Endothelial cell of umbilical vein (primary cell): ENCODE results near the gene ANXA6. TPM values are rescaled to one million over a fixed set of nuclear protein-coding genes. Genes with fewer than 3 reads are reported as not detected.

ENCODE experiments used
- BruUV-seq: library from RNA; stranded (reverse); fragments of 400-500 nt; replicated peaks from 2 replicates; lab custom pipeline; 2021; lab: Mats Ljungman, UMichigan
- CTCF ChIA-PET: fragments of 300-600, 350-600 bp; sonication (Branson Sonifier 250); formaldehyde crosslinking; loops from one replicate; lab custom pipeline; 2021; ENCODE audit warnings: antibody characterized with exemption, inconsistent platforms; lab: Charles Lee
- POLR2A ChIA-PET: fragments of 300-600, 350-600 bp; sonication (Branson Sonifier 250); formaldehyde crosslinking; loops from one replicate; lab custom pipeline; 2021; ENCODE audit warnings: antibody characterized with exemption, inconsistent platforms; lab: Charles Lee
- DNase-seq: peaks from one replicate; pipeline ENCODE4 v3.0.0-alpha.2; 2011; ENCODE audit warnings: low read depth, low spot score
- FAIRE-seq: peaks from 2 replicates; lab custom pipeline; 2011; peaks lifted over from hg19 to GRCh38; lab: Jason Lieb, UNC
- H2AFZ ChIP-seq: 2 replicates; pipeline ENCODE4 v1.6.0; 2012; ENCODE audit warnings: low read depth, low read length, control low read depth, inconsistent platforms
- H3K27ac ChIP-seq: 2 replicates; pipeline ENCODE4 v1.5.1; 2011; ENCODE audit warnings: low read depth, mild to moderate bottlenecking, control low read depth, low read length, moderate library complexity; ENCODE audit not compliant: insufficient read depth
- H3K27me3 ChIP-seq, 2 experiments: 2 replicates each; pipeline versions ENCODE4 v1.6.0 to v1.6.1; 2011; ENCODE audit warnings: low read length in 2 of 2, mixed read lengths in 1 of 2; ENCODE audit not compliant: control insufficient read depth in 2 of 2, insufficient read depth in 2 of 2
- H3K36me3 ChIP-seq, 2 experiments: 2 replicates in 1 of 2; 3 replicates in 1 of 2; pipeline ENCODE4 v1.5.1; 2011; ENCODE audit warnings: low read length in 2 of 2, mild to moderate bottlenecking in 1 of 2, moderate library complexity in 1 of 2; ENCODE audit not compliant: control insufficient read depth in 2 of 2, insufficient read depth in 2 of 2; ENCODE audit errors: extremely low read depth in 1 of 2
- H3K4me1 ChIP-seq: 3 replicates; pipeline ENCODE4 v1.5.1; 2011; ENCODE audit warnings: mild to moderate bottlenecking, low read length; ENCODE audit not compliant: control insufficient read depth, insufficient read depth; ENCODE audit errors: extremely low read depth
- H3K4me2 ChIP-seq: 2 replicates; pipeline ENCODE4 v1.6.1; 2011; ENCODE audit warnings: low read length, control low read depth, mixed read lengths; ENCODE audit not compliant: insufficient read depth
- H3K4me3 ChIP-seq, 3 experiments: fragments of 200-600 bp in 1 of 3; sonication (generic), shearing (Covaris generic) in 1 of 3; replicated peaks in 1 of 3; 2 replicates each; pipeline ENCODE4 v1.5.1; 2011 to 2016; ENCODE audit warnings: control low read depth in 3 of 3, low read length in 3 of 3, mild to moderate bottlenecking in 2 of 3, inconsistent platforms in 1 of 3, low read depth in 1 of 3, moderate library complexity in 1 of 3; ENCODE audit not compliant: insufficient read depth in 1 of 3
- H3K79me2 ChIP-seq: 2 replicates; pipeline ENCODE4 v1.6.0; 2012; ENCODE audit warnings: low read length, inconsistent platforms; ENCODE audit not compliant: control insufficient read depth, insufficient read depth
- H3K9ac ChIP-seq: replicated peaks from 2 replicates; pipeline ENCODE3; 2011; ENCODE audit warnings: low read length, control low read depth; ENCODE audit not compliant: insufficient read depth; ENCODE audit errors: extremely low read depth
- H3K9me1 ChIP-seq: replicated peaks from 3 replicates; pipeline ENCODE4 v1.6.0; 2011; ENCODE audit warnings: mild to moderate bottlenecking, low read length; ENCODE audit not compliant: control insufficient read depth, insufficient read depth; ENCODE audit errors: extremely low read depth
- H3K9me3 ChIP-seq: replicated peaks from 2 replicates; pipeline ENCODE4 v1.5.1; 2012; ENCODE audit warnings: low read length, inconsistent platforms; ENCODE audit not compliant: control insufficient read depth, insufficient read depth
- H4K20me1 ChIP-seq: replicated peaks from 2 replicates; pipeline ENCODE3; 2011; ENCODE audit warnings: mild to moderate bottlenecking, low read length; ENCODE audit not compliant: control insufficient read depth, insufficient read depth; ENCODE audit errors: extremely low read depth
- EZH2 ChIP-seq: IDR thresholded peaks from 2 replicates; pipeline ENCODE4 v1.6.1; 2012; ENCODE audit warnings: borderline replicate concordance, low read depth, mild to moderate bottlenecking, moderate library complexity, low read length, inconsistent platforms; ENCODE audit not compliant: severe bottlenecking
- FOS ChIP-seq: IDR thresholded peaks from 2 replicates; pipeline ENCODE4 v1.6.1; 2011; ENCODE audit warnings: mild to moderate bottlenecking, low read length, moderate library complexity, borderline replicate concordance; ENCODE audit not compliant: insufficient read depth
- GATA2 ChIP-seq: IDR thresholded peaks from 2 replicates; pipeline ENCODE4 v1.7.0; 2011; ENCODE audit warnings: low read depth, mild to moderate bottlenecking, moderate library complexity, mixed read lengths, low read length; ENCODE audit not compliant: insufficient read length, insufficient read depth
- JUN ChIP-seq: IDR thresholded peaks from 2 replicates; pipeline ENCODE4 v1.6.1; 2011; ENCODE audit warnings: borderline replicate concordance, low read depth; ENCODE audit not compliant: insufficient read length, insufficient read depth
- MYC ChIP-seq: IDR thresholded peaks from one replicate; pipeline ENCODE4 v1.6.1; 2011; ENCODE audit warnings: mild to moderate bottlenecking, low read depth, low read length
- POLR2A ChIP-seq: IDR thresholded peaks from 2 replicates; pipeline ENCODE4 v1.6.1; 2012; ENCODE audit warnings: low read depth, mild to moderate bottlenecking, control low read depth, low read length
- POLR2AphosphoS5 ChIP-seq: IDR thresholded peaks from 2 replicates; pipeline ENCODE4 v1.6.1; 2012; ENCODE audit warnings: low read depth, mild to moderate bottlenecking, control low read depth, low read length, moderate library complexity; ENCODE audit not compliant: insufficient read depth
- dilution Hi-C: fragments of 300-500 bp; cut with MboI; formaldehyde crosslinking; loops from one replicate; pipeline ENCODE4 v1.15.0; 2019; ENCODE audit warnings: low sequenced_read_pairs; ENCODE audit not compliant: extremely low pct_ligation_motif_present
- intact Hi-C: fragments of 100-400 bp; cut with micrococcal nuclease; formaldehyde crosslinking; loops from one replicate; pipeline ENCODE4 v1.10.0; 2022
- polyA plus RNA-seq, 4 experiments: library from polyadenylated mRNA; depleted of rRNA in 3 of 4; stranded (reverse) in 3 of 4; unstranded in 1 of 4; fragments of >200 nt; gene quantifications; 2 replicates each; pipeline versions ENCODE4 v1.2.1 to v1.2.3, GENCODE V29; 2011 to 2012; ENCODE audit warnings: missing spikeins in 1 of 4
- total RNA-seq: library from RNA; stranded (reverse); gene quantifications from 2 replicates; pipeline ENCODE4 v1.2.3, GENCODE V29; 2021
- TF ChIP-seq, protein P1 (sequence below): IDR thresholded peaks from 2 replicates; pipeline ENCODE4 v1.6.1; 2011; ENCODE audit not compliant: insufficient read depth, insufficient read length
- TF ChIP-seq, protein P2 (sequence below), 2 donors: IDR thresholded peaks; 1 replicate in 1 of 2; 2 replicates in 1 of 2; pipeline ENCODE4 v1.5.1; 2011; ENCODE audit warnings: low read length in 2 of 2, mild to moderate bottlenecking in 2 of 2, moderate library complexity in 2 of 2, control low read depth in 1 of 2, inconsistent platforms in 1 of 2, low read depth in 1 of 2; ENCODE audit not compliant: insufficient read depth in 1 of 2; ENCODE audit errors: extremely low read depth in 1 of 2

The ANXA6 gene
- total and polyA plus RNA-seq, 2 donors (not counting 3 experiments of a cell fraction or from before 2014, with no cell fraction given): 195 to 266 TPM

GRCh38 chr5:151101151-151101550, 56.4 kb downstream of the ANXA6 start:
- no TSS peak for BruUV-seq
- dilution Hi-C loops: no loop called here
- no peak for TF ChIP-seq EZH2
- TF ChIP-seq POLR2AphosphoS5: no peak
- TF ChIP-seq, protein P1, sequence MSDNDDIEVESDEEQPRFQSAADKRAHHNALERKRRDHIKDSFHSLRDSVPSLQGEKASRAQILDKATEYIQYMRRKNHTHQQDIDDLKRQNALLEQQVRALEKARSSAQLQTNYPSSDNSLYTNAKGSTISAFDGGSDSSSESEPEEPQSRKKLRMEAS: no peak
- no peak for TF ChIP-seq JUN
- no peak for TF ChIP-seq FOS
- no peak for TF ChIP-seq GATA2
- TF ChIP-seq, protein P2, sequence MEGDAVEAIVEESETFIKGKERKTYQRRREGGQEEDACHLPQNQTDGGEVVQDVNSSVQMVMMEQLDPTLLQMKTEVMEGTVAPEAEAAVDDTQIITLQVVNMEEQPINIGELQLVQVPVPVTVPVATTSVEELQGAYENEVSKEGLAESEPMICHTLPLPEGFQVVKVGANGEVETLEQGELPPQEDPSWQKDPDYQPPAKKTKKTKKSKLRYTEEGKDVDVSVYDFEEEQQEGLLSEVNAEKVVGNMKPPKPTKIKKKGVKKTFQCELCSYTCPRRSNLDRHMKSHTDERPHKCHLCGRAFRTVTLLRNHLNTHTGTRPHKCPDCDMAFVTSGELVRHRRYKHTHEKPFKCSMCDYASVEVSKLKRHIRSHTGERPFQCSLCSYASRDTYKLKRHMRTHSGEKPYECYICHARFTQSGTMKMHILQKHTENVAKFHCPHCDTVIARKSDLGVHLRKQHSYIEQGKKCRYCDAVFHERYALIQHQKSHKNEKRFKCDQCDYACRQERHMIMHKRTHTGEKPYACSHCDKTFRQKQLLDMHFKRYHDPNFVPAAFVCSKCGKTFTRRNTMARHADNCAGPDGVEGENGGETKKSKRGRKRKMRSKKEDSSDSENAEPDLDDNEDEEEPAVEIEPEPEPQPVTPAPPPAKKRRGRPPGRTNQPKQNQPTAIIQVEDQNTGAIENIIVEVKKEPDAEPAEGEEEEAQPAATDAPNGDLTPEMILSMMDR (IDR thresholded peaks at IDR 0.05; ENCODE audit: extremely low read depth in 1 of 2, insufficient read depth in 1 of 2, low read depth in 1 of 2, low read length in 2 of 2): no peak
- TF ChIP-seq POLR2A: no peak
- no peak for TF ChIP-seq MYC
- Histone ChIP-seq H2AFZ (no peak overlapping the region), H3K36me3 (peaks cover 0 to 10% of the 10 kb centered on the region in 2 experiments), H3K27ac (no peak overlapping the region), H3K27me3 (no peaks in the 10 kb centered on the region), H3K4me3 (no peak overlapping the region), H3K9me1 (no peaks in the 10 kb centered on the region), H3K4me1 (no peaks in the 10 kb centered on the region), H3K4me2 (no peak overlapping the region), H4K20me1 (no peaks in the 10 kb centered on the region), H3K9ac (no peak overlapping the region), H3K9me3 (no peaks in the 10 kb centered on the region), H3K79me2 (no peaks in the 10 kb centered on the region)
- CTCF ChIA-PET: interaction anchor here (2.0 to 2.4 kb wide), 2 partner anchors 14 to 35 kb away, joined by 5 to 12 read pairs; no protein-coding TSS in a partner anchor
- intact Hi-C loops: no loop called here
- no peak for FAIRE-seq
- DNase-seq: no peak
- POLR2A ChIA-PET: no interaction called here
